Inflammatory macrophage (primary cell): ENCODE results near the gene NSG2.

ENCODE experiments used
- DNase-seq, 2 donors: peaks; one replicate each; pipeline ENCODE4 v3.0.0-alpha.2; 2020 to 2022
- total RNA-seq, 18 experiments: gene quantifications; one replicate each; lab custom pipeline; 2026; ENCODE audit warnings: mixed read lengths in 6 of 18, inconsistent platforms in 2 of 18; lab: John Stamatoyannopoulos, UW

Gene NSG2
- 0 to 0.34 (median 0.02) reads per million in 18 experiments for total RNA-seq

DNA sequence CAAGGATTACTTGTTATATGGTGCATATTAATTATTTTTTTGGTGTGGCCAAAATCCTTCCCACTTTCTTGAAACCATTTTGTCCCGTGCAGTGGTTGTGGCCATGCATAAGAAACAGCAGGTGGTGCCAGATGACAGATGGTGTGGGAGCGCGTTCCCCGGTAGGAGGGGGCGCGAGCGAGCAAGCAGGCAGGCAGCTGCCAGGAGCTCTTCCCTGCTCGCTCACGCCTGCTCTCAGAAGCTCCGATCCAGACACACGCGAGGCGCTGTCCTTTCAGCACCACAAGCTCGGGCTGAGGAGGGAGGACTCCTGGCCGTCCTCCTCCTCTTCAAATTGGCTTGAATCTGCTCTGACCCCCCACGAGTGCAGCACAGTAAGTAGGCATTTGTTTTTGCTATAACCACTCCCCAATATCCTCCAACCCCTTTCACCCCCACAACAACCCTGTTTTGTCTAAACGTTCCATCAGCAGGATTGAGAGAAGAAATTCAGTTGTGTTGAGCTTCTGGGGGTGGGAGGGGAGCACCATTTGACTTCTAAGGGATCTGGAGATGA is at the start of gene NSG2:
Gene NSG2 (plus strand): TSS at position 237 of the 556 bp plus-strand sequence. CDS start 1,050 bp downstream, outside the sequence.
- peak; percentile 9 to 50 for DNase-seq

DNA sequence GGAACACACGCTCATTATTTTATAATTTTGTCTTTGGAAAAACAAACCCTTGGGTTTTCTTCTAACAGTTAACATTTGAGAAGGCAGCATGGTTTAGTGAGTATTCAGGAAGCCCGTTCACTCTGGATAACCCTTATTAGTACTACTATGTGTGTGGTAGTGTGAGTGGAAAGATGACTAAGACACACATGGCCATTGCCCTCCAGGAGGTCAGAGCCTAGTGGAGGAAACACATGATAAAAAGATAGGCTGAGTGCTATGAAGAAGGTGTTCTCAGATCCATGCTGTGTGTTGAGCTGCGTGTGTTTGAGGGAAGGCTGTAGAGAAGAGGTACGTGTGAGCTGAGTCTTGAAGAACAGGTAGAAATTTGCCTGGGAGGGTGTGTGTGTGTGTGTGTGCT is 48.2 kb upstream of the NSG2 start:
- no peak for DNase-seq

DNA sequence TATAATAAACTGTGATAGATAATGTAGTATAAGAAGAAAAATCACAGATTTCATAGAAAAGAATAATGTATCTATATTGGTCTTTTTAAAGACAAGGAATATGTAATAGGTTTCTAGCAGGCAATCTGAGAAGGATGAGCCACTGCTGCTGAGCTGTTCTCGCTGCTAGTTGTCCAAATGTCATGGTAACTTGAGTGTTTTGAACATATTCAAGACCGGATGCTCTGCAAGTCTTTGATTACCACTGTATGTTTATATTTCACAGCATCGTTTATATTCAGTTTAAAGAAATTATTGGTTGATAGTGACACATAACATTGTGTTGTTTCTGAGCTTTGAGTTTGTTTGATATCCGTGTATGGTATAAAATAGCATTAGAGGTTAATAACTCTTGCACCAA is 47.0 kb upstream of the NSG2 start:
- no peak for DNase-seq

DNA sequence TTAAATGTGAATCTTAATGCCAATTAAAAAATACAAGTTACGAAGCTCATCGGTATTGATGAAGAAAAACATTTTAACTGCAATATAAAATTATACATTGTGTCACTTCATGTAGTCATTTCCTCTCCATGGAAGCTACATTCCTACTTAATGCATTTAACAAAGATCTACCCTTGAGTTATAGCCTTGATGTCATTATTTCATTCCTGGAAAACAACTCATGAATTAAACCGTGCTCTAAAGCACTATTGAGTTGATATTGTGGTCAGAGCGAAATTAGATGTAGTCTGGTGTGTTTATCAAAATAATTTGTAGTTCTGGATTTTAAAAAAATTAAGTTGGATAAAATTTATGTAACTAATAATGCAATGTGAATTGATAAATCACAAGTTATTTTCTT is 45.4 kb upstream of the NSG2 start:
- no peak for DNase-seq

DNA sequence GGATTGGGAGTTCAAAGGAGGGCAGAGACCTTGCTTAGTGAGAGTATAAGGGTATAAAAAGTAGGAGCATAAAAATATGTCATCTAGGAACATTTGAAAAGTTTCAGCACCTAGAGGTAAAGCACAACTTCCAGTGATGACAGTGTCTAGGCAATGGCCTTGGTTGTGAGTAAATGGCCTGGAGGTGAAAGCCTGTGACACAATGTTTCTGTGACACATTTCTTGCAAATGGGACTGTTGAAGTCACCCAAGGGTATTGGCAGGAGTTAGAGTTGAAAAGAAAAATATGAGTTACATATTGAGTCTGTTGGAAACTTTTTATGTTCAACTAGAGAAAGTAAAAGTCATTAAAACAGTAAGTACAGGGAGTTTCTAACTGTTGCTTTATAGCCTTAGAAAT is 41.7 kb upstream of the NSG2 start:
- no peak for DNase-seq

DNA sequence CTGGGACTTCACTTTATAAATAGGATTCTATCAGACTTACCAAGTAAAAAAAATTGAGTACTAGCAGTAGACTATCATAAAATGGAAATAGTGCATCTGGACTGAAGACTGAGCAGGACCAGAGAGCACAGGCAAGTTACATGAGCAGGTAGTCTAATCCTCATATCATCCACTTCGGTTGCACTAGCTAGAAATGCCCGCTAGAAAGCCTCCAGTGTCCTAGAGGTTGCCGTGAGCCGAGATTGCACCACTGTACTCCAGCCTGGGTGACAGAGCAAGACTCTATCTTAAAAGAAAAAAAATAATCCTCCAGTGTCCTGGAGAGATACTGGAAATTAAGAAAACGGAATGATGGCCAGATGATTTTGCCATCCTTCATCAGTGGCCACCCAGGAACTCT is 36.6 kb upstream of the NSG2 start:
- DNase-seq = no peak

DNA sequence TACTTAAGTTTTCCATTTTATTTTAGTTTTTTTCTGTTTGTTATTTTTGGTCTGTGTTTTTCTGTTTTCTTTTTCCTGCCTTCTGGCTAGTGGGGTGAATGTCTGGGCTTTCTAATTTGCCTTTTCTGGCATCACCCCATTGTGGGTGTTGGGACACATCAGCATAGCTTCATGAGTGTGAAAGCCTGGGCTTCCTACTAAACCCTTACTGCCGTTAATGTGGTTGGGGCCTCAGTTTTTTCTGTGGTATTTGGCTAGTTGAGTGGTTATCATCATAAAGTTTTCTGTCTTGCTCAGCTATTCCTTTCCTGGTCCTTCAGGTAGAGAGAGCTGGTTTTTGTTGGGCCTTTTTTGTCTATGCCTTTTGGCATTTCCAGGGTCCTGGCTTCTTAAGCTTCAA is 35.1 kb upstream of the NSG2 start:
- no peak for DNase-seq

DNA sequence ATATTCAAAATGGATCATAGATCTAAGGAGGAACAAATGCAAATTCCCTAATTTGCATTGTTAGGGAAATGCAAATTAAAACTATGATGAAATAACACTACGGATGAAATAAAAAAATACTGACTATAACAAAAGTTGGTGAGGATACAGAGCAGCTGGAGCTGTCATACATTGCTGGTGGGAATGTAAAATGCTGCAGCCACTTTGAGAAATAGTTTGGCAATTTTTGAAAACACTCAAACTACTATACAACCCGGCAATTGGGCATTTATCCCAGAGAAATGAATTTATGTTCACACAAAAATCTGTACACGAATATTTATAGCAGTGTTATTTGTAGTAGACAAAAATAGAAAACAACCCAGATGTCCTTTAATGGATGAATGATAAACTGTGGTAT is 34.1 kb upstream of the NSG2 start:
- DNase-seq = no peak

DNA sequence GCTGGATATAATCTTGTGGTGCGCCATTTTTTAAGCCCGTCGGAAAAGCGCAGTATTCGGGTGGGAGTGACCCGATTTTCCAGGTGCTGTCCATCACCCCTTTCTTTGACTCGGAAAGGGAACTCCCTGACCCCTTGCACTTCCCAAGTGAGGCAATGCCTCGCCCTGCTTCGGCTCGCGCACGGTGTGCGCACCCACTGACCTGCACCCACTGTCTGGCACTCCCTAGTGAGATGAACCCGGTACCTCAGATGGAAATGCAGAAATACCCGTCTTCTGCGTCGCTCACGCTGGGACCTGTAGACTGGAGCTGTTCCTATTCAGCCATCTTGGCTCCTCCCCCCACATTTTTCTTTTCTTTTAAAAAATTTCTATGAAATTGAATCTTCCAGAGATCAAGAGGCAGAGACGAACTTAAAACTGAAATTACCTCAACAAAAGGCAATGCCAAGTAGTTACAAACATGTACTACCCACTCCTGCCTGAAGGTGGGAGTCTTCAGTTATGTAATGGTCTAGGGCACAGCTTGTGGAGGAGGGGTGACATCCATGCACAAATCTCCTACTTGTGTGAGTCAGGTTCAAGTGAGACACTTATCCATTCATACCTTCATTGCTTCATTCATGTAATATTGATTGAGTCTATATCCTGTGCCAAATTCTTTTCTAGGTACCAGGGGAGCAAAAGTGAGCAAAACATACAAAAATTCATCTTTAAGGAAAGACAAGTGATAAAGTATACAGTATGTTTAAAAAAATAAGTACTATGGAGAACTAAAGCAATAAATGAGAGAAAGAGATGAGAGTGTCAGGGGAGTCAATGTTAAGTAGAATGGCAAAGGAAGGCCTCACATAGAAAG is 25.2 kb upstream of the NSG2 start:
- DNase-seq = peak; percentile 26 to 37

DNA sequence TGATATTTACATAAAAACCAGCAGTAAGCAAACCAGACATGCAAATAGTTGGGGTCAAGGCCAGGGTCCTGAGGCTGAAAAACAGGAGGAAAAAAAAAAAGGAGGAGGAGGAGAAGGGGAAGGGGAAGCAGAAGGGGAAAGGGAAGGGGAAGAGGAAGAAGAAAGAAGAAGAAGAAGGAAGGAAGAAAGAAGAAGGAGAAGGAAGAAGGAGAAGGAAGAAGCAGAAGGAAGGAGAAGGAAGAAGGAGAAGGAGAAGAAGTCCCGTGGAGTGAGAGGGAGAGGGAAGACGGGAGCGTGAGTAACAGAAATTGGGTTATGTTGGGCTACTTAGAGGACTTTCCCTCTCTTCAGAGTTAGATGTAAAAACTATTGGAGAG is 24.6 kb upstream of the NSG2 start:
- DNase-seq = no peak

DNA sequence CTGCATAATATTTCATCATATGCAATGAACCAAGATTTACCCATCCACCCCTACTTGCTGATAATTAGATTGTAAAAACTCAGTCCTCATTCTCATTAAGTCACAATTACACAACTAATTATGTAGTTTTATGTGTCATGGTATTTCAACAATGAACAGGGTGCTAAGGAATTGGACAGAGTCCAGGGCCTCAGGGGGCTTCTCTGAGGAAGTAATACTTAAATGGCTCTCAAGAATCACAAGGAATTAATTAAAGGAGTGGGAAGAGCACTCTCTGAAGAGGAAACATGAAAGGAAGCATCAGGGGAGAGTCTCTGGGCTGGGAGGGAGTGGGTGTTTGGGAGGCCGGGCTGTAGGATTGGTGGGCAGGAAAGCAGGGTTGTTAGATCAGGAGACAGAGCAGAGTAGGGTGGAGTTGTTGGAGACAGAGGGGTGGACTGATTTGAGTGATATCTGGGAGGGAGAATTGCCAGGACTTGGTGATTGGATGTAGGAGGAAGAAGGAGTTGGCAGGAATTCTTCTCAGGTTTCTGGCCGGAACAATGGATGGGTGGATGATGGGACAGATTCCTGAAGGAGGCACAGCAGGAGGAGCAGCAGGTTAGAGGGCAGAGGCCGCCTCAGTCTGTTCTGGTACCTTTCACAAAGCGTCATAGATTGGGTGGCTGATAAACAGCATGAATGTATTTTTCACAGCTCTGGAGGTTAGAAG is 23.0 kb upstream of the NSG2 start:
- DNase-seq = no peak

DNA sequence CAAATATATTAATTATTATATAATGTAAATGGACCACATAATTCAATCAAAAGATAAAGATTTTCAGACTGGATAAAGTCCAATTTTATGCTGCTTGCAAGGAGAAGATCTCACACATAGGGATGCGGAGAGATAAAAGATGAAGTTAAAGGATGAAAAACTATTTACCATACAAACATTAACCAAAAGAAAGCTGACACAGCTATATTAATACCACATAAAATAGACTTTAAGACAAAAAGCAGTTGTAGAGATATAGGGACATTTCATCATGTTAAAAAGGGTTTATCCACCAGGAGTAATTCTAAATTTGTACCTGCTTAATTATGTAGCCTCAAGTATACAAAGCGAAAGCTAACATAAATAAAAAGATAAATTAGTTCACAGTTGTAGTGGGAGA is 15.2 kb upstream of the NSG2 start:
- DNase-seq = no peak

DNA sequence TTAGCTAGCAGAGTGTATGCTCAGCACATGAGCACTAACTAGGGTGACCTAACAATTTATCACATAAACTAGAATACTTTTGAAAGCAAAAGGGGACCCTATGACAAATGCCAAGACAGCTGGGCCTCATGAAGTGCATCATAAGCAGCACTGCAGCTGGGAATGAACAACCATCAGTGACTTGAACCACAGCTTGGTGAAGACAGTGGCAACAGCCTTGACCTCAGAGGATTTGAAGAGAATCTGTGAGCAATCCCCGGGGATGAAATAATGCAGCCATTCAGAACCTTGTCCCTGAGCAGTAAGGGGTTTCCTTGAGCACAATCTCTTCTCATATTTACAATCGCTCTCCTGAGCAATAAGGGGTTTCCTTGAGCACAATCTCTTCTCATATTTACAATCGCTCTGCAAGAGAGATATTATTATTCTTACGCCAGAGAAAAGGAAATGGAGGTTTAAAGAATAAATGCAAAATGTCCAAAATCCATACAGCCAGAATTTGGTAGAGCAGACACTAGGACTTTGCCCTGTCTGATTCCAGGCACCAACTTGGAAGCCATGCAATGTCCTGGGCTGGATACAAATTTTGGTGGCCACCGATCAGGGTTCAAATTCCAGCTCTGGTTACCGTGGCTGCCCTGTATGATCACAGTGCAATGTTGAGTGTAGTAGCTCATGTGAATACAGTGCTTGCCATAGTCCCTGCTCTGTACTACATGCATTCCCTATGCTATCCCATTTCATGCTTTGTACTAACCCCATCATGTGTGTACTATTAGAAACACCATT is 846 bp upstream of the NSG2 start:
- DNase-seq = no peak

DNA sequence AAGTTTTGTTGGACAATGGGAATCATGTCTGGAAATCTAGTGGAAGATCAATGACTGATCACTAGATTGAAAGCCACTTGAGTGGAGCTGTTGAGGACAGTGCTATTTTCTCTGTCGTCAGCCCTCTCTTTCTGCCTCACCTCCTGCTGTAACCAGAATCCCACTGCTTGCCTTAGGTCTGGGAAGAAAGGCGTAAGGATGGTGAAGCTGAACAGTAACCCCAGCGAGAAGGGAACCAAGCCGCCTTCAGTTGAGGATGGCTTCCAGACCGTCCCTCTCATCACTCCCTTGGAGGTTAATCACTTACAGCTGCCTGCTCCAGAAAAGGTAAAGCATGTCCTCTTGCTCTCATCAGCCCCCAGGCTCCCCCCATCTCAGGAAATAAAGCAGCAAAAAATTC is 1.1 kb downstream of the NSG2 start:
- no peak for DNase-seq

DNA sequence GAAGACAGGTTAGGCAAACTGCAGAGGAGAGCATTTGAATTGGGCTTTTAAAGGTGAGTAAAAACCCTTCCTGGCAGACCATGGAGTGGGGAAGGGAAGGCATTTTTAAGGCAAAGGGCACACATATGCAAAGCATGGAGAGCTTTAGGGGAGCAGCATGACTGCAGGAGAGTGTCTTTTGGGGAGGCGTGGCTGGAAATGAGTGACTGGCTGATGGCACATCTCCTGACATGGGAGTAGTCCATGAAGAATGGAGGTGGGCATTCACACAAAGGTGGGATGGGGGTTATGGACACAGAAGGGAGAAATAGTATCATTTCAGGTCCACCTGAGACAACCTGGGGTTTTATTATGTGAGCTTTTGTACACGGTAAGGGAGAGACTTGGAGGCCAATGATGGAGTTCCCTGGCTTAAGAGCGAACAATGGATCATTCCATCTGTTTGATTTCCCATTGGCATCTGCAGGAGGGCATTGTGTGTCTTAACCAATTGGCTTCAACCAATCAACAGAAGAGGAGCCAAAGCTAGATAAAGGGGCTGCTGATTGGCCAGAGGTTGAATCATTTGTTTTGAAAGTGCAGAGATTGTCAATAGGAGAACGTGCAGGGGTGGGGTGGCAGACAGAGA is 2.1 kb downstream of the NSG2 start:
- no peak for DNase-seq

DNA sequence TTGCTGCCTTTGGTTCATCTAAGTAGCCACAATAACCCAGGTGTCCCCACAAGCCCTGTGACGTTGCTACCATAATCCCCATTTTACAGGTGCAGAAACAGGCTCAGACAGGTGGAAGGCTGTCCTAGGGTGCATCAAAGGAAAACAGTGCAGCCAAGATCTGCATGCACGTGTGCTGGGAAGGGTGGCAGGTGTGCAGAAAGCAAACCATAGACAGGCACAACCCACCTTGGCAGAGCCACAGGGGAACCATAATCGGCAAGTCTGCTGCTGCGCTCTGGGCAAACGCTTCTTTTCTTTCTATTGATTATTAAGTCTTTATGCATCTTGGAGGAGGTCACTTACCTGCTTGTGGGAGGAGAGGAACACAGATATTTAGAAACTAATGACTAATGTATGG is 7.1 kb downstream of the NSG2 start:
- no peak for DNase-seq

DNA sequence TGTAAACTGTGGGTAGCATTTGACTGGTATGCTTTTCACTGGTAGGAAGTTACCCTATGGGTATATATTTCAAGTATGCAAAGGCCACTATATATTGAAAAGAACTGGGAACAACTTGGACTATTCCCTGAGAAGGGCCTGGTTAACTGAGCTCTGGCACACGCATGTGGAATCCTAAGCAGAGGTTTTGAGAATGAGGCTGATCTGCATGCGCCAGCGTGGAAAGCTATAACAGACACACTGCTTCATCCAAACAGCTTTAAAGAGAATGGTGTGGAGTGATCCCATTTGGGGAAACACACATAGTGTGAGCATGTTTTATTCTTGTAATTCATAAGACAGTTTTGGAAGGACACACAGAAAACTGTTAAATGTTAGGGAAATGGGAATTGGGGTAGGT is 8.4 kb downstream of the NSG2 start:
- no peak for DNase-seq

DNA sequence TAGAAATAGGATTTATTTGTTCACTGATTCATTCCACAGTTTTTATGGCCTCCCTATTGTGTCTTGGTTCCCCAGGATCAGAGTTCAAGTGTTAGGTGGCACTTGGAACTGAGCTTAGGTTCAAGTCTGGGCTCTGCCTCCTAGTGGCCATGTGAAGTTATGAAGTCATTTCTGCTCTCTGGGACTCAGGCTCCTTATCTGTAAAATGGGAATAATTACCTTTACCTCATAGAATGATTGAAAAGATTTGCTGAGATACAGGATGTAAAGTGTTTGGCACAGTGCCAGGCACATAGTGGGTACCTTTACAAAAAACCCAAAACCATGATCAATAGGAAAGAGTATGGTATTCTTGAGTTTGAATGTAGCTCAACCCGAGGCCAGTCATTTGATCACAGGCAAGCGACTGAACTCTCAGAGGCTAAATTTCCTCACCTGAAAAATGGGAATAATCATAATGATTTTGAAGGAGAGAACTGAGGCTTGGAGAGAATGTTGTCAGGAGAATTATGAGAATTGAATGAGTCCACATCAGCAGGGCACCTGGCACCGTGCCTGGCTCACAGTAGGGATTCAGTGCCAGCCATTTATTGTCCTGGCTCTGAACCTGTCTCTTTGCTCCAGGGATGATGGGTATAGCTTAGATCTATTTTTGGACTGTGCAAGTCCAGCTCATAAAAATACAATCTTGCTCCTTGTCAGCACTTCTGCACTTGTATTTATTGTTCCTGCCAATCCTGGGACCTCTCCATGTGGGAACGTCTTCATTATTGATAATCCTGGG is 10.8 kb downstream of the NSG2 start:
- no peak for DNase-seq

DNA sequence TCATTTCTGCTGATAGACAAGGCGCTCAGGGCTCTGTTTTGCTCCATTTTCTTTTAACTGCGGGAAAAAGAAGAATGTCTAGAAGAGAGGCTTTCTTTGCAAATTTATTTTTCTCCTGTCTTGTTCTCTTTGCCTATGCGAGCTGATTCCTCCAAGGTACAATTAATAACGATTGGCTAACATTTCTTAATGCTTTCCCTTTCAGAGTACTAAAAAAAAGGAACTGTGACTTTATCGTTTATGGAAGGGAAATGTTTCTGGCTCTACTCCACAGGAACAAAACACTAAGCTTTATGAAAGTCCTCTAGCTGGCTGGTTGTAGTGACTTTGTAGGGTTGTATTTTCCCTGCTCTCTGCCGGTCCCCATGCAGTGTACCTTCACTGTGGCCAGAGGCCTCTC is 11.7 kb downstream of the NSG2 start:
- DNase-seq = no peak

DNA sequence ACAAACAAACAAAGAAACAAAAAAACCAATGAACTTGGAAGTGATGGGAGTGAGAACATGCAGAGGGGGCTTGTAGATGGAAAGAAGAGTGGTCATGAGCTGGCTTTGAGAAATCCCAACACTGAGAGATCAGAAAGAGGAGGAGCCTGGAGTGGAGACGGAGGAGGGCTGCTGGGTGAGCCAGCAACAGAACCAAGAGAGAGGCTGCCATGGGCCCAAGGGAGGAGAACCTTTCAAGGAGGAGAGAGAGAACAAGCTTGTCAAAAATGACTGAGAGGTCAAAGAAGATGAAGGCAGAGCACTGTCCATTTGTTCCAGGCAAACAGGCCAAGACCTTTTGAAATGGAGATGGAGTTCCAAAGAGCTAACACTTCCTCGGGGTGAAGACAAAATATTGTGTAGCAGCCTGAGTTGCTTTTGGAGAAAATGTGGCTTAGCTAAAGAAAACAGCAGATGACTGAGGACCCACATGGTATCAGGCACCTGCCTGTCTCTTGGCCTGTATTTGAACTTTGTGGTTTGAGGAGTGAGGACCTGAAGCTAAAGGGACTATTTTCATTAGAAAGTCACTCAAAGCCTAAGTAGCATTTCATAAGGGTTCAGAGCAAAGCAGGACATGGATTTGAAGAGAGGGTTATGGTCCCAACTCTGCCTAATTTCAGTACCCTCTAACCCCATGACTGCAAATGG is 13.1 kb downstream of the NSG2 start:
- no peak for DNase-seq

DNA sequence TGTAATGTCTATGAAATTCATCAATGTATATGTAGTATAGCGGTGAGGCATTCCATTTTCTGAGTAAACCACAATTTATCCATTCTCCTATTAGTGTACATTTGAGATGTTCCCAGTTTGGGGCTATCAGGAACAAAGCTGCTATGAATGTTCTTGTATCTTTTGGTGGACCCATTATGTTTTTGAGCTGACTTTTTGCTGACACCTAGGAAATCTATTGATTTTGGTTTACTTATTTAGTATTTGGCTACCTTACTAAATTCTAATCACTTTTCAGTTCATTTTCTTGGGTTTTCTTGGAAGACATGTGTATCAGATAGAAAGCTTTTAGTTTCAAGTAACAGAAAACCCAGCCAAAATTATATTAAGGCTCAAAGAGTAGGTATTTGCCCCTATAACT is 13.7 kb downstream of the NSG2 start:
- DNase-seq = no peak
